ENCODE results near the gene B3GALT6. TPM values are rescaled to one million over a fixed set of nuclear protein-coding genes. Genes with fewer than 3 reads are reported as not detected.

B3GALT6 gene
- total and polyA plus RNA-seq, 8 donors = 1.8 to 13.8 (median 7.5) TPM; not detected in 1

- Histone ChIP-seq H3K27me3 (no peaks in the 10 kb centered on the region), H3K4me1 (peaks cover 0 to 20% (median 4%) of the 10 kb centered on the region in 4 donors), H3K4me3 (no peak overlapping the region), H3K27ac (no peak overlapping the region), H3K9me3 (no peaks in the 10 kb centered on the region), H3K36me3 (peaks cover 29 to 76% (median 71%) of the 10 kb centered on the region in 4 donors)
- 93 to 96% (median 95%) methylated on average over 50 of the region's 50 CpGs for WGBS, 5 donors
- no peak for DNase-seq
- intact Hi-C loops (cut with DNase I; ENCODE audit: low total_unique reads) = no loop called here
- TF ChIP-seq POLR2A (IDR thresholded peaks at IDR 0.05) (no peak), EP300 (IDR thresholded peaks at IDR 0.05) (no peak), POLR2AphosphoS5 (IDR thresholded peaks at IDR 0.05) (no peak), CTCF (IDR thresholded peaks at IDR 0.05) (no peak)
Measured at GRCh38 chr1:1253972-1254666, 22.1 kb downstream of the B3GALT6 start.

DNA sequence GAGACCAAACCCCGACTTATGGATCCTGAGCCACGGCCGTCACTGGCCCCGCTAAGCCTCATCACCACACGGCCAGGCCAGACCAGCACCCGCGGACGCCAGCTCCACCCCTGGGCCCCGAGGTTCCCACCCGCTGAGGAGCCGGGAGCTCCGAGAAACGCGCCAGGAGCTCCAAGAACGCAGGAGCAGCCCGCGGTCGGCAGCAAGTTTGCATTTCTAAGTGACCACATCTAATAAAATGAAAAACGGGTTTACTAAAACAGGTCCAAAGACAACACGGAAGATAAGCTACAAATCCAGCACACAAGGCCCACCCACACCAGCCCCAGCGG, 22.6 kb downstream of the B3GALT6 start:
- TF ChIP-seq EP300 (IDR thresholded peaks at IDR 0.05) (no peak), POLR2AphosphoS5 (IDR thresholded peaks at IDR 0.05) (no peak), CTCF (IDR thresholded peaks at IDR 0.05) (no peak), POLR2A (IDR thresholded peaks at IDR 0.05) (no peak)
- Histone ChIP-seq H3K4me3 (no peak overlapping the region), H3K36me3 (peaks cover 33 to 81% (median 76%) of the 10 kb centered on the region in 4 donors), H3K27ac (no peak overlapping the region), H3K4me1 (peaks cover 0 to 25% (median 5%) of the 10 kb centered on the region in 4 donors), H3K9me3 (no peaks in the 10 kb centered on the region), H3K27me3 (no peaks in the 10 kb centered on the region)
- DNase-seq = no peak
- intact Hi-C loops (cut with DNase I; ENCODE audit: low total_unique reads) = no loop called here
- WGBS, 5 donors = 81 to 87% (median 84%) methylated on average over 21 of the region's 21 CpGs

GRCh38 chr1:1255078-1255477, 23.0 kb downstream of the B3GALT6 start:
- TF ChIP-seq POLR2AphosphoS5 (IDR thresholded peaks at IDR 0.05) (no peak), POLR2A (IDR thresholded peaks at IDR 0.05) (no peak), EP300 (IDR thresholded peaks at IDR 0.05) (no peak), CTCF (IDR thresholded peaks at IDR 0.05) (no peak)
- no peaks in the 10 kb centered on the region for H3K27me3 ChIP-seq
- H3K9me3 ChIP-seq = no peaks in the 10 kb centered on the region
- H3K27ac ChIP-seq = no peak overlapping the region
- no peak for DNase-seq
- intact Hi-C loops (cut with DNase I; ENCODE audit: low total_unique reads) = no loop called here
- peaks cover 0 to 27% (median 5%) of the 10 kb centered on the region in 4 donors for H3K4me1 ChIP-seq
- WGBS, 5 donors = 89 to 94% (median 94%) methylated on average over 19 to 26 of the region's 26 CpGs
- H3K4me3 ChIP-seq = no peak overlapping the region
- peaks cover 35 to 86% (median 81%) of the 10 kb centered on the region in 4 donors for H3K36me3 ChIP-seq

- WGBS, 5 donors = 84 to 95% (median 93%) methylated on average over 10 of the region's 10 CpGs
- intact Hi-C loops (cut with DNase I; ENCODE audit: low total_unique reads) = no loop called here
- no peak overlapping the region for H3K27ac ChIP-seq
- no peaks in the 10 kb centered on the region for H3K9me3 ChIP-seq
- H3K4me1 ChIP-seq = peaks cover 0 to 23% (median 5%) of the 10 kb centered on the region in 4 donors
- no peak overlapping the region for H3K4me3 ChIP-seq
- DNase-seq = no peak
- H3K27me3 ChIP-seq = no peaks in the 10 kb centered on the region
- TF ChIP-seq EP300 (IDR thresholded peaks at IDR 0.05) = no peak
- no peak for TF ChIP-seq POLR2AphosphoS5 (IDR thresholded peaks at IDR 0.05)
- TF ChIP-seq POLR2A (IDR thresholded peaks at IDR 0.05) = no peak
- TF ChIP-seq CTCF (IDR thresholded peaks at IDR 0.05) = no peak
- H3K36me3 ChIP-seq = peaks cover 37 to 90% (median 86%) of the 10 kb centered on the region in 4 donors
Measured at GRCh38 chr1:1255611-1256010, 23.6 kb downstream of the B3GALT6 start.

All from stomach (tissue), 9 donors.